ENCODE measurements around the gene PIWIL1.

The PIWIL1 gene

DNA sequence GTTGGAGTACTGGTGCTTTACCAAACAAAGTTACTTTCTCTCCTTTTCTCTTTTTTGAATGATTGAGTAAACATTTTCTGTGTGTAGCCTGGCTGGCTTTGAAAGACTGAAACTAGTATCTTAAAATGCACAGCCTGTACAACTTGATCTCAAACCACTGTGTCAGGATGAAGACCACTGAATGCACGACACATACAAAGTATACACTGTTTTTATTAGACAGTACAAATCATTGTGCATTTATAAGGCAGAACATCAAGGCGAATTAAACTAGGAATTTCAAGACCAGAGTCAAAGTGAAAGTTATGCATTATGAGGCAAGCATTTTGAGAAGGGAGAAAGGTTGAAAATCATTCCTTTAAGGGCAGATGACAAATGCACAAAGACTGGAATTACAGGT lies 59.0 kb downstream of the PIWIL1 start:
- DNase-seq (ENCODE audit: low read depth, low spot score): no peak
- H3K4me3 ChIP-seq (ENCODE audit: low read depth, low read length): no peak overlapping the region
- in situ Hi-C loops (cut with HindIII; ENCODE audit: low sequenced_read_pairs): no loop called here
- TF ChIP-seq, protein P1, sequence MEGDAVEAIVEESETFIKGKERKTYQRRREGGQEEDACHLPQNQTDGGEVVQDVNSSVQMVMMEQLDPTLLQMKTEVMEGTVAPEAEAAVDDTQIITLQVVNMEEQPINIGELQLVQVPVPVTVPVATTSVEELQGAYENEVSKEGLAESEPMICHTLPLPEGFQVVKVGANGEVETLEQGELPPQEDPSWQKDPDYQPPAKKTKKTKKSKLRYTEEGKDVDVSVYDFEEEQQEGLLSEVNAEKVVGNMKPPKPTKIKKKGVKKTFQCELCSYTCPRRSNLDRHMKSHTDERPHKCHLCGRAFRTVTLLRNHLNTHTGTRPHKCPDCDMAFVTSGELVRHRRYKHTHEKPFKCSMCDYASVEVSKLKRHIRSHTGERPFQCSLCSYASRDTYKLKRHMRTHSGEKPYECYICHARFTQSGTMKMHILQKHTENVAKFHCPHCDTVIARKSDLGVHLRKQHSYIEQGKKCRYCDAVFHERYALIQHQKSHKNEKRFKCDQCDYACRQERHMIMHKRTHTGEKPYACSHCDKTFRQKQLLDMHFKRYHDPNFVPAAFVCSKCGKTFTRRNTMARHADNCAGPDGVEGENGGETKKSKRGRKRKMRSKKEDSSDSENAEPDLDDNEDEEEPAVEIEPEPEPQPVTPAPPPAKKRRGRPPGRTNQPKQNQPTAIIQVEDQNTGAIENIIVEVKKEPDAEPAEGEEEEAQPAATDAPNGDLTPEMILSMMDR (IDR thresholded peaks at IDR 0.05; ENCODE audit: low read depth, low read length): no peak

DNA sequence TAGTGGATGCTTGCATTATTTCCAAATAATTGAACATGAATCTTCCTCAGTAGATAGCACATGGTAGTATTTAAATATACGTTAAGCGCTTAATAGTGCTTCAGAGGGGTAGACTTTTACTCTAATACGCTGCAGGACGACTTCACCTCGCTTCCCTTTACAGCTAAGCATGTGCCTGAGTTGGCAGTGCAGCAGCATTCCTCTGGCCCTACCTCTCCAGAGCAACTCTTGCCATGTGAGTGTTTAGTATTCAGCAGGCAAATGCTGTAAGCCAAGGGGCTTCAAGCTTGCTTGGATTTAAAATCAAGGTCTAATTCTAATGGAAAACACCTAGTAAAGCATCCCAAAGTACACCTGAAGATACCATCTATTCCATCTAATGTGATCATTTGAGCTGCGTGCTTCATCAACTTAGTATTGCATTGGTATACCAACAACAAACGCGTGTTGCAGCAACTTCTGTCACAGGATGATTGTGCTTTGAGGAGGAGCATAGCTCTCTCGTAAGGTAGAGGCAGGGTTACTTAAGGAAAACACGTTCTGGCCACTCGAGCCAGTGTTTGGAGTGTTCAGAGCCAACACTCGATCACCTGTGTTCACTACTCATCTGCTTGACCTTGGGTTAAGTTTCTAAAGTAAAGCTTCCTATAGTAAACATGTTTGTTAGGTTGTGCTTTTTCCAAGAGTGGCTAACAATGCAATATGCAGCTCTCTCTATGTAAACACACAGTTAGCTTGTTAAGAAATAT lies 60.6 kb downstream of the PIWIL1 start:
- H3K4me3 ChIP-seq (ENCODE audit: low read depth, low read length): no peak overlapping the region
- DNase-seq (ENCODE audit: low read depth, low spot score): no peak
- TF ChIP-seq, protein P1 (IDR thresholded peaks at IDR 0.05; ENCODE audit: low read depth, low read length): no peak
- in situ Hi-C loops (cut with HindIII; ENCODE audit: low sequenced_read_pairs): no loop called here

DNA sequence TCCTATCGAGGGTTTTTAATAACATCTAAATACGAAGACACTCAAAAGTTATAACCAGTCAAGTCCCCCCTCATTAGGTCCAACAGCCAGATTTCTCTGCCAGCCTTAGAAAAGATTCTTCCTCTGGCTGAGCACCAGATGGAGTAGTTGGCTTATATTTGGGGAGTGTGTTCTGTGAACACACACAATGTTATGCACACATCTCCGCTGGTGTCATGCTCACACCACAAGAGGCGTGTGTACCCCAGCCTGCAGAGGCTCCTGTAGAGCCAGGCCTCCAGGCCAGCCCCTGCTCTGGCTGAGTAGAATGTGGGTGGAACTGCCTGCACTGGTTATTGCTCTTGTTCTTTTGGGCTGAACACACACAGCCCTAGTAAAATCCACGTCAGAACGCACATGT lies 64.0 kb downstream of the PIWIL1 start:
- in situ Hi-C loops (cut with HindIII; ENCODE audit: low sequenced_read_pairs): no loop called here
- no peak for DNase-seq (ENCODE audit: low read depth, low spot score)
- TF ChIP-seq, protein P1 (IDR thresholded peaks at IDR 0.05; ENCODE audit: low read depth, low read length): no peak
- H3K4me3 ChIP-seq (ENCODE audit: low read depth, low read length): no peak overlapping the region

DNA sequence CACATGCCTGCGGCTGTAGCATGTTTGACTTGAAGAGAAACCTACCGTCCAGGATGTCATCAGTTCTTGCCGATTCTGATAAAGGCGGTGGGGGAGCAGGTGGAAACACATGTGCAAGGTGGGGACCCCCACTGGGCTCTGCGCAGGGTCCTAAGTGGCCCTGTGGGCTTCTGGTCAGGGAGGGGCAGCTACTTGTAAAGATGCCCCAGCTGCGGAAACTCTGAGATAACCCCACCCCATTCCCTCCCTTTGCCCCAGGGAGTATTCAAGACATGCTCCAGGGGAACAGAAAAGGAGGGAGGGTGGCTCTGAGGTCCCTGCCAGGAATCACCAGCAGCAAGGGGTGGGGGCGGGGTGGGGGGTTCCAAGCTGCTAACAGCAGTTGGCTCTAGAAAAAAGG lies 67.6 kb downstream of the PIWIL1 start:
- in situ Hi-C loops (cut with HindIII; ENCODE audit: low sequenced_read_pairs): no loop called here
- TF ChIP-seq, protein P1 (IDR thresholded peaks at IDR 0.05; ENCODE audit: low read depth, low read length): no peak
- DNase-seq (ENCODE audit: low read depth, low spot score): no peak
- no peak overlapping the region for H3K4me3 ChIP-seq (ENCODE audit: low read depth, low read length)

DNA sequence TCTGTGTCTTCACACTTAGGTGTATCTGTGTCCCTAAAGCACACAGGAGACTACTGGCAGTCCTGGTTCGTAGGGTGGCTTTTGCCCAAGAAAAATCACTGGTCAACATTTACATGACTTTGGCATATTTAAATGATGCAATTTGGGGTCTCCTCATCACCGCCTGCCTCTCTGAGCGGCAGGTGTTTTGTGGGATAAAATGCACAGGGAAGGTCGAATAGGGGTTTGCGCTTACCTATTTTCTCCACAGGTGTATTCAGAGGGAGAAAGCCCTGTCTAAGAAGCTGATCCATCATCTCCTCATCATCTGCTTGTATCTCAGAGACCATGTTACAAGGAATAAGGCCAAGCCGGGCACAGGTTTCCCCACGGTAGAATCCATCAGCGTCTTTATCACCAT lies 74.7 kb downstream of the PIWIL1 start:
- DNase-seq (ENCODE audit: low read depth, low spot score): no peak
- H3K4me3 ChIP-seq (ENCODE audit: low read depth, low read length): no peak overlapping the region
- TF ChIP-seq, protein P1 (IDR thresholded peaks at IDR 0.05; ENCODE audit: low read depth, low read length): no peak
- in situ Hi-C loops (cut with HindIII; ENCODE audit: low sequenced_read_pairs): no loop called here

DNA sequence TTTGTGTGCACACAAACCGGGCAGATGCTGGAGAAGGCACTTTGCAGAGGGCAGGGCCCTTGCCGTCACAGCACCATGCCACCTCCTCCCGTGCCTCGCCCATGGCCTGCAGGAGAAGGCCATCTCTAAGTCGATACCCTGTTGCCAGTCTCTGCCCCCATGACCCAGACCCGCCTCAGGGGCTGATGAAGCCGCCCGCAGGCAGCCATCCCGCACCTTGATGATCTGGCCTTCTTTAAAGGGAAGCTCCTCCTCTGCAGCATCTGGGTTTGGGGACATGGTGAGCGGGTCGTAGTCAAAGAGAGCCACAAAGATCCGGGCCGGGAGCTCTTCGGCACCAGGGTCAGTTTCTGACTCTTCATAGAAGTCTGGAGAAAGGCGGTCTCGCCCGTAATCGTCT lies 76.2 kb downstream of the PIWIL1 start:
- no peak overlapping the region for H3K4me3 ChIP-seq (ENCODE audit: low read depth, low read length)
- TF ChIP-seq, protein P1 (IDR thresholded peaks at IDR 0.05; ENCODE audit: low read depth, low read length): no peak
- no peak for DNase-seq (ENCODE audit: low read depth, low spot score)
- in situ Hi-C loops (cut with HindIII; ENCODE audit: low sequenced_read_pairs): no loop called here
